Measurements from ENCODE around the gene INSYN2B. TPM values are rescaled to one million over a fixed set of nuclear protein-coding genes. Genes with fewer than 3 reads are reported as not detected.

The INSYN2B gene
- total RNA-seq, 1 experiment from 2014 or later = not detected

GRCh38 chr5:169921949-169922348 lies 58.3 kb downstream of the INSYN2B start (continued):
- TF ChIP-seq NR2C2 (CRISPR knock-in tag; IDR thresholded peaks at IDR 0.05) (no peak), USF2 (CRISPR knock-in tag; IDR thresholded peaks at IDR 0.05) (no peak), FOXK1 (CRISPR knock-in tag; IDR thresholded peaks at IDR 0.05) (no peak), JAZF1 (CRISPR knock-in tag; IDR thresholded peaks at IDR 0.05) (no peak), SOX15 (CRISPR knock-in tag; IDR thresholded peaks at IDR 0.05) (no peak), CBFB (CRISPR knock-in tag; IDR thresholded peaks at IDR 0.05; ENCODE audit: low read depth) (no peak), E2F1 (CRISPR knock-in tag; IDR thresholded peaks at IDR 0.05) (no peak), ZNF263 (CRISPR knock-in tag; IDR thresholded peaks at IDR 0.05; ENCODE audit: low read depth) (no peak)
- TF ChIP-seq, protein P1, sequence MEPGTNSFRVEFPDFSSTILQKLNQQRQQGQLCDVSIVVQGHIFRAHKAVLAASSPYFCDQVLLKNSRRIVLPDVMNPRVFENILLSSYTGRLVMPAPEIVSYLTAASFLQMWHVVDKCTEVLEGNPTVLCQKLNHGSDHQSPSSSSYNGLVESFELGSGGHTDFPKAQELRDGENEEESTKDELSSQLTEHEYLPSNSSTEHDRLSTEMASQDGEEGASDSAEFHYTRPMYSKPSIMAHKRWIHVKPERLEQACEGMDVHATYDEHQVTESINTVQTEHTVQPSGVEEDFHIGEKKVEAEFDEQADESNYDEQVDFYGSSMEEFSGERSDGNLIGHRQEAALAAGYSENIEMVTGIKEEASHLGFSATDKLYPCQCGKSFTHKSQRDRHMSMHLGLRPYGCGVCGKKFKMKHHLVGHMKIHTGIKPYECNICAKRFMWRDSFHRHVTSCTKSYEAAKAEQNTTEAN (CRISPR knock-in tag; IDR thresholded peaks at IDR 0.05) = no peak
- TF ChIP-seq, protein P2, sequence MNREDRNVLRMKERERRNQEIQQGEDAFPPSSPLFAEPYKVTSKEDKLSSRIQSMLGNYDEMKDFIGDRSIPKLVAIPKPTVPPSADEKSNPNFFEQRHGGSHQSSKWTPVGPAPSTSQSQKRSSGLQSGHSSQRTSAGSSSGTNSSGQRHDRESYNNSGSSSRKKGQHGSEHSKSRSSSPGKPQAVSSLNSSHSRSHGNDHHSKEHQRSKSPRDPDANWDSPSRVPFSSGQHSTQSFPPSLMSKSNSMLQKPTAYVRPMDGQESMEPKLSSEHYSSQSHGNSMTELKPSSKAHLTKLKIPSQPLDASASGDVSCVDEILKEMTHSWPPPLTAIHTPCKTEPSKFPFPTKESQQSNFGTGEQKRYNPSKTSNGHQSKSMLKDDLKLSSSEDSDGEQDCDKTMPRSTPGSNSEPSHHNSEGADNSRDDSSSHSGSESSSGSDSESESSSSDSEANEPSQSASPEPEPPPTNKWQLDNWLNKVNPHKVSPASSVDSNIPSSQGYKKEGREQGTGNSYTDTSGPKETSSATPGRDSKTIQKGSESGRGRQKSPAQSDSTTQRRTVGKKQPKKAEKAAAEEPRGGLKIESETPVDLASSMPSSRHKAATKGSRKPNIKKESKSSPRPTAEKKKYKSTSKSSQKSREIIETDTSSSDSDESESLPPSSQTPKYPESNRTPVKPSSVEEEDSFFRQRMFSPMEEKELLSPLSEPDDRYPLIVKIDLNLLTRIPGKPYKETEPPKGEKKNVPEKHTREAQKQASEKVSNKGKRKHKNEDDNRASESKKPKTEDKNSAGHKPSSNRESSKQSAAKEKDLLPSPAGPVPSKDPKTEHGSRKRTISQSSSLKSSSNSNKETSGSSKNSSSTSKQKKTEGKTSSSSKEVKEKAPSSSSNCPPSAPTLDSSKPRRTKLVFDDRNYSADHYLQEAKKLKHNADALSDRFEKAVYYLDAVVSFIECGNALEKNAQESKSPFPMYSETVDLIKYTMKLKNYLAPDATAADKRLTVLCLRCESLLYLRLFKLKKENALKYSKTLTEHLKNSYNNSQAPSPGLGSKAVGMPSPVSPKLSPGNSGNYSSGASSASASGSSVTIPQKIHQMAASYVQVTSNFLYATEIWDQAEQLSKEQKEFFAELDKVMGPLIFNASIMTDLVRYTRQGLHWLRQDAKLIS (CRISPR knock-in tag; IDR thresholded peaks at IDR 0.05; ENCODE audit: borderline replicate concordance) = no peak
- TF ChIP-seq, protein P3, sequence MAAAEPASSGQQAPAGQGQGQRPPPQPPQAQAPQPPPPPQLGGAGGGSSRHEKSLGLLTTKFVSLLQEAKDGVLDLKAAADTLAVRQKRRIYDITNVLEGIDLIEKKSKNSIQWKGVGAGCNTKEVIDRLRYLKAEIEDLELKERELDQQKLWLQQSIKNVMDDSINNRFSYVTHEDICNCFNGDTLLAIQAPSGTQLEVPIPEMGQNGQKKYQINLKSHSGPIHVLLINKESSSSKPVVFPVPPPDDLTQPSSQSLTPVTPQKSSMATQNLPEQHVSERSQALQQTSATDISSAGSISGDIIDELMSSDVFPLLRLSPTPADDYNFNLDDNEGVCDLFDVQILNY (CRISPR knock-in tag; IDR thresholded peaks at IDR 0.05) = no peak

DNA sequence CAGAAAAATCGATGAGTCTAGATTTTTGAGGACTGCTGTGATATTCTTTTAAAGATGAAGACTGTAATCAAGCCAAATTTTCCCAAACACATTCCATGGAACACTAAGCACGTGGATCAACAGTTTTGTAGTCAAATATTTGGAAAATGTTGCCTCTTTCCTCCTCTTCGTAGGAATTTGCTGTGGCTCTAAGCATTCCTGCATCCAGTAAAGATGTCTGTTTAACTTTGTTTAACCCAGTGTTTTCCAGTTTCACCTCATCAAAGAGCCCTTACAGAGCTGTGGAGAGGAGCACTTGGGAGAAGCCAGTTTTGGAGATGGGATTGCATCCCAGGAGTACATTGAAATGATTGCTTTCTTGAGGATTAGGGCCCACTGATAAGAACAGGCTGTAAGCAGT lies 58.9 kb downstream of the INSYN2B start:
- POLR2A ChIA-PET = no interaction called here
- Mint-ChIP-seq H3K36me3 (no peaks in the 10 kb centered on the region), H3K27me3 (ENCODE audit: low read depth) (no peaks in the 10 kb centered on the region), H3K9me3 (no peaks in the 10 kb centered on the region), H3K27ac (no peak overlapping the region), H3K4me3 (no peak overlapping the region), H3K4me1 (peaks cover 6% of the 10 kb centered on the region; the same call in 1 of the 2 replicates)
- no peak for TF ChIP-seq SMAD4 (CRISPR knock-in tag; IDR thresholded peaks at IDR 0.05)
- TF ChIP-seq ZNF317 (CRISPR knock-in tag; IDR thresholded peaks at IDR 0.05; ENCODE audit: borderline replicate concordance, low read depth) = no peak
- TF ChIP-seq ZNF232 (CRISPR knock-in tag; IDR thresholded peaks at IDR 0.05) = no peak
- TF ChIP-seq, protein P4, sequence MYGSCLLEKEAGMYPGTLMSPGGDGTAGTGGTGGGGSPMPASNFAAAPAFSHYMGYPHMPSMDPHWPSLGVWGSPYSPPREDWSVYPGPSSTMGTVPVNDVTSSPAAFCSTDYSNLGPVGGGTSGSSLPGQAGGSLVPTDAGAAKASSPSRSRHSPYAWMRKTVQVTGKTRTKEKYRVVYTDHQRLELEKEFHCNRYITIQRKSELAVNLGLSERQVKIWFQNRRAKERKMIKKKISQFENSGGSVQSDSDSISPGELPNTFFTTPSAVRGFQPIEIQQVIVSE (CRISPR knock-in tag; IDR thresholded peaks at IDR 0.05; ENCODE audit: borderline replicate concordance) = no peak
- no peak for TF ChIP-seq JUN (CRISPR knock-in tag; IDR thresholded peaks at IDR 0.05)
- CTCF ChIA-PET = interaction anchor here (1.0 to 4.3 kb wide), 2 partner anchors 59 to 95 kb away, joined by 3 to 25 read pairs; partner anchors contain the start of gene INSYN2B
- ATAC-seq = no peak
- no peak for DNase-seq (ENCODE audit: low spot score)

Measured in WTC11 (cell line).